Endometrial microvascular endothelial cells (primary cell): ENCODE measurements around the gene FUBP1. TPM values are rescaled to one million over a fixed set of nuclear protein-coding genes. Genes with fewer than 3 reads are reported as not detected.
"Not testable (repeated sequence)": the region's sequence is repeated elsewhere in the genome, so short reads cannot be mapped to it uniquely, and the experiment has no call there.

ENCODE experiments used
- in situ Hi-C: cut with HindIII; loops from 2 replicates; pipeline ENCODE4 v1.10.0; 2017; ENCODE audit warnings: low sequenced_read_pairs, low pct_unique_long_range_greater_than_20kb; ENCODE audit errors: inconsistent ontology term
- total RNA-seq: library from RNA; depleted of rRNA; stranded (reverse); fragments of >200 nt; gene quantifications from one replicate; pipeline ENCODE4 v1.2.3, GENCODE V29; 2015; ENCODE audit errors: inconsistent ontology term

FUBP1 gene
- total RNA-seq, 1 donor from 2014 or later = 113 TPM

- in situ Hi-C loops = no loop called here
These were observed 11.8 kb upstream of the FUBP1 start for GRCh38 chr1:77990629-77991204.

DNA sequence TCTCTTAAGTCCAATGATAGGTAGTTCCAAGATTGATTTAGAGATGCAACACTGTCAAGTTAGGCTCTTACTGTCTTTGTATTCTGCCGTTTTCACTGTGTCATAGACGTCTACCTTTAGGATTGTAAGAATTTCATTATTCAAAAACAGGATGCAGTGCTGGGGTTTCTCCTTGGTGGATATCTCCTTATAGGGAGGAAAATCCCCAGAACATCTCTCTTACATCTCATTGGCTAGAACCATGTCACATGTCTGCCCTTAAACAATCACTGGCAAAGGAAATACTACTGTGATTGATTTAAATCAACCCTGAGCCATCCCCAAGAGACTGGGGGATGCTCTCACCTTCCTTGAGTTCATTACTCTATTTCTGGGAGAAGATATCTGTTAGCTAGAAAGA, 10.9 kb upstream of the FUBP1 start:
- in situ Hi-C loops = no loop called here

DNA sequence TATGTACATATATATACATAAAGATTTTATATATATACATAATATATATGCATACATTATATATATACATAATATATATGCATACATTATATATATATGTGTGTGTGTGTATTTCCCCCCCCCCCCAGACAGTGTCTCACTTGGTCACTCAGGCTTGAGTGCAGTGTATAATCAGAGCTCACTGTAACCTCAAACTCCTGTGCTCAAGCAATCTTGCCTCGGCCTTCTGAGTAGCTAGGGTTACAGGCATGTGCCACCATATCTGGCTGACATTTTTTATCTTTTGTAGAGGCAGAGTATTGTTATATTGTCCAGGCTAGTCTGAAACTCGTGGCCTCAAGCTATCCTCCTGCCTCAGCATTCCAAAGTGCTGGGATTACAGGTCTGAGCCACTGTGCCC, 9.0 kb upstream of the FUBP1 start:
- in situ Hi-C loops = no loop called here

DNA sequence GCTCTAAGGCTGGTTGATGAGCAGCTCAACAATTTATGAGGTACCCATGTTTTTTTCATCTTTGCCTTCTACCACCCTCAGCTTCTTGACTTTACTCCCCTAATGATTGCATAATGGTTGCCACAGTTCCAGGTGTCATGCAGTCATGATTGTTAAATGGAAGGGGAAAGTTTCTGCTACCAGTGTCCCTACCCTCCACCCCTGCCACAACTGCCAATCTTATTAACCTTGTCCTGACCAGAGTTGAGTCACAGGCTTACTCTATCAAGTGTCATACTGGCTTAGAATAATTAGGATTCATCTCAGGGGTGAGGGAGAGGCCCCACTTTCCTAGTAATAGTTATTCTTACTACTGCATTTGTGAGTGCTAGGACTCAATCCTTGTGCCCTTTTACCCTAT, 7.9 kb upstream of the FUBP1 start:
- in situ Hi-C loops = no loop called here

DNA sequence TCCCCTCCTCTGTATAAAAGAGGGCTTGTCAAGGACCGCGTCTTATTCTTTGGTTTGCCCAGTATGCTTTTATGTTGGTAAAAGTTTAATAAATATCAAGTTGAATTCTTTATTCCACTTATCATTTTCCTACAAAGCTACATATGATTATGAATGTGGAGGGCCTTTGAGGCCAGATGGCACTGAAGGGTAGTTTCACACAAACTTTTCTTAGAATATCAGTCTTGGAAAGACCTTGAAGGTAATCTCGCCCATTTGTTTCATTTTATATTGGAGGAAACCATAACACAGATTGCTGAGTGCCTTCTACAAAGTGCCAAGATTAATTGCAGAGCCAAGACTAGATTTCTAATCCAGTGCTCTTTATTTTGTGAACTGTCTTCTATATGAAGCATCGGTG, 5.8 kb upstream of the FUBP1 start:
- in situ Hi-C loops = no loop called here

GRCh38 chr1:77983997-77984355, 5.1 kb upstream of the FUBP1 start:
- in situ Hi-C loops = no loop called here

- in situ Hi-C loops = not testable (repeated sequence)
These were observed 4.6 kb upstream of the FUBP1 start for GRCh38 chr1:77983352-77983996.

DNA sequence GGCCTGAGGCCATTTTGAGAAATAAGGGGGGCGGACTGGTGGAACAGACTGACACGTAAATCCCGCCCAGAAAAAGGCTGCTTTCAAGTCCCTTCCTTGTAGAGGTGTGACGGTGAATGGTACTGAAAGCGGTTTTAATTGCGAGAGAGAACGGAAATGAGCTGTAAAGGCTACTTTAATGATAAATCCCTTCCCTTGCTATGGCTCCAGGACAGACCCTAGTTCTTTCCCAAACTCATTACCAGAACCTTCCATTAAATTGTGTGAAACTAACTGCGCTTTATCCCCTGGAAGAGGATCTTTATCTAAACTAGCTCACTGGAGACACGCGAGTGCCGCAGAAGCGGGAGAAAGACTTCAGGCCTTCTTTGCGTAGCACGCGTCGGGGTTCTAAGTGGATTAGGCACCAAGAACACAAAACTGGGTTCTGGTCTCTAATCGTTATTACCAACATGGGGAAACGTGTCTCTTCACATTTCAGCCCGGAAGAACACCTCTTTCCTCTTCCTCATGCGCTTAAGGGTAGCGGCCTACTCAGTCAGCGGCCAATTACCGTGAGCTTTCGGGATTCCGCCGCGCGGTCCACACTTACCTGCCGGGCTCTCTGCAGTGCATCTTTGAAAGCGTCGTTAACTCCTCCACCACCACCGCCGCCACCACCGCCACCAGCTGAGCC, 441 bp downstream of the FUBP1 start:
- in situ Hi-C loops = no loop called here

DNA sequence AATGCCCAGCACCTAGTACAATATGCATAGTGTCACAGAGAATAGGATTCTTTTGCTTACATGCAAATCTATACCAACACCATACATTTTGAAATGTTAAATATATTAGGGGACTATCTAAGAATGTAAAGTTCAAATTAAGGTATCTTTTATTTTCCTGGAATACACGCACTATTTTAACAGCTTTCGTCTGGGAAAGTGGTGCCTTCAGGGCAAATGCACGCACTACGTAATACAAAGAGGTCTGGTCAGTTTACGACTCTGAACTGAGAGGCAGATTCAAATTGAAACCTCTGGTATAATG, 931 bp downstream of the FUBP1 start:
- in situ Hi-C loops = no loop called here

DNA sequence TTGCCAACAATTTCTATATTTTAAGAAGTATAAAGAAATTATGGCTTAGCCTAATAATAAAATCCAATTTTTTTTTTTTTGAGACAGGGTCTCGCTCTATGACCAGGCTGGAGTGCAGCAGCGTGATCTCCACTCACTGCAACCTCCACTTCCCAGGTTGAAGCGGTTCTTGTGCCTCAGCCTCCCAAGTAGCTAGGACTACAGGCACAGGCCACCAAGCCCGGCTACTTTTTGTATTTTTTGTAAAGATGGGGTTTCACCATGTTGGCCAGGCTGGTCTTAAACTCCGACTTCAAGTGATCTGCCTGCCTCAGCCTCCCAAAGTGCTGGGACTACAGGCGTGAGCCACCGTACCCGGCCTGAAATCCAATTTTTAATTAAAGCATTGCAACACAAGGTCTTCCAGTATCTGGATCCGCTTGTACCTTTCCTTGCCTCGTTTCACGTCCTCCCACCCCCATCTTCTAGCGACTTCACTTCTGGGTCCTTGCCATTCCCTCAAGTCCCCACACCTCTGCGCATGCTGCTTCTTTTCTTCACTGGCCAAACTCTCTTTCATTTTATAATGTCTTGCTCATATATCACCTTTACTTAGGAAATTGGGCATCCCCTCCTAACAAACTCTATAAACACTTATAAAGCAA, 2.3 kb downstream of the FUBP1 start:
- in situ Hi-C loops = no loop called here

GRCh38 chr1:77975907-77976306, 3.0 kb downstream of the FUBP1 start:
- in situ Hi-C loops = no loop called here

GRCh38 chr1:77975386-77975785, 3.5 kb downstream of the FUBP1 start:
- in situ Hi-C loops = no loop called here

DNA sequence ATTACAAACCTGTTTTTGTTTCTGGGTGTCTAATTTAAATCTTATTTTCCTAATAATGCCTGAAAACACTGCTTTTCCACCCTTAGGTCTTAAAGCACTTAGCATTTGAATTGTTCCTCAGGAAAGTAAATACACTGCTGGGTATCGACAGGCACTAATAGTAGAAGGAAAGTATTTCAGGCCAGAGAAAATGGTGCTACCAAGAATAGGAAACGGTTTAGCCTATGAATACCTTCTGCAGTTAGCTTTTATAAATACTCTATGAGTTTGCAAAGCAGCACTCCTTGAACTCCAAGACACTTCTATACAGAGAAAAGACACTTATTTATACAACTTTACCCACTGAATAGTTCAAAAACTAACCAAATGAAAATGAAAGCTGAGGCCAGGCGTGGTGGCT, 6.8 kb downstream of the FUBP1 start:
- in situ Hi-C loops = no loop called here

- in situ Hi-C loops = no loop called here
These were observed 8.7 kb downstream of the FUBP1 start for GRCh38 chr1:77970192-77970591.

GRCh38 chr1:77966291-77966690, 12.6 kb downstream of the FUBP1 start:
- in situ Hi-C loops = no loop called here

DNA sequence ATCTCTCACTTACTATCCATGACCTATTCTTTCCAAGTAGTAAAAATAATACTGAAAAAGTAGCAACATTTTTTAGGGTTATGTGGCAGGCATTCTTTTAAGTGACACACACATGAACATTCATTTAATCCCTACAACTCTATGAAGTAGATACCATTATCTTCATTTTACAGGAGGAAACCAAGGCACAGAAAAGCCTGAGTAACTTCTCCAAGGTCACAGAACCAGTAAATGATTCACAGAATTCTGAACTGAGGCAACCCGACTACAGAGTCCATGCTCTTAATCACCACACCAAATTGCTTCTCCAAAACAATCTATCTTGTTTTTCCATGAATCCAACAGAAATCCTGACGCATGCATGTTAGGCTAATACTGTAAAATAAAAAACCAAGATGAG, 17.5 kb downstream of the FUBP1 start:
- in situ Hi-C loops = no loop called here

DNA sequence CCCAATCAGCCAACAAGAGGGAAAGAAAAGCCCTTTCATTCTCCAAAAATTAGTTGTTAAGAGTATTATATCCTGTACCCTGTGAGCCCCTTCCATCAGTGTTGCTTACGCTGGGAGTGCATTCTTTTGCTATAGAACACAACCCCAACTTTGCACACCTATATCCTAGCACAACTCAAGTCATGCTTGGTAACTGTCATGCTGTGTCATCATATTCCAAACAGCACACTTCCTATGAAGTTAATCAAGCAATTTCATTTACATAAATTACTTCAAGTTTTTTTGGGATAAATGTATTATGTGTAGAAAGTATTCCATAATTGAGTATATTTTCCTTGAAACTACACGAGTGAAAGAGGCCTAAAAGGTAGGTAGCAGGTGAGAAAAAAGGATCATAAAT, 20.0 kb downstream of the FUBP1 start:
- in situ Hi-C loops = no loop called here

GRCh38 chr1:77958391-77958790, 20.5 kb downstream of the FUBP1 start:
- in situ Hi-C loops = no loop called here

- in situ Hi-C loops = no loop called here
These were observed 22.4 kb downstream of the FUBP1 start for GRCh38 chr1:77956464-77956863.

GRCh38 chr1:77955709-77956108, 23.2 kb downstream of the FUBP1 start:
- in situ Hi-C loops = no loop called here
